GM19035 (cell line): ENCODE data around the gene GAGE2A.
"Not testable (repeated sequence)": the region's sequence is repeated elsewhere in the genome, so short reads cannot be mapped to it uniquely, and the experiment has no call there.

ENCODE experiments used
- ATAC-seq: cut with Tn5 transposase; IDR thresholded peaks from one replicate; pipeline ENCODE4 v1.9.1; 2021; ENCODE audit not compliant: unreplicated experiment

GAGE2A gene, protein sequence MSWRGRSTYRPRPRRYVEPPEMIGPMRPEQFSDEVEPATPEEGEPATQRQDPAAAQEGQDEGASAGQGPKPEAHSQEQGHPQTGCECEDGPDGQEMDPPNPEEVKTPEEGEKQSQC

DNA sequence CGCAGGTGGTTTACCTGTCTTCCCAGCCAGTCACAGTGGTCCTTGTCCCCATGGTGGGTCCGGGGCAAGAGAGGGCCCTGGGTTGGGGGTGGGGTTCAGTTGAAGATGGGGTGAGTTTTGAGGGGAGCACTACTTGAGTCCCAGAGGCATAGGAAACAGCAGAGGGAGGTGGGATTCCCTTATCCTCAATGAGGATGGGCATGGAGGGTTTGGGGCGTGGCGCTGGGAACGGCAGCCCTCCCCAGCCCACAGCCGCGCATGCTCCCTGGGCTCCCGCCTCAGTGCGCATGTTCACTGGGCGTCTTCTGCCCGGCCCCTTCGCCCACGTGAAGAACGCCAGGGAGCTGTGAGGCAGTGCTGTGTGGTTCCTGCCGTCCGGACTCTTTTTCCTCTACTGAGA lies at the start of gene GAGE2A:
Gene GAGE2A, plus strand, starts transcription at position 301 of the 400 bp plus-strand sequence. CDS start 1,155 bp downstream, outside the sequence.
- ATAC-seq: not testable (repeated sequence)

DNA sequence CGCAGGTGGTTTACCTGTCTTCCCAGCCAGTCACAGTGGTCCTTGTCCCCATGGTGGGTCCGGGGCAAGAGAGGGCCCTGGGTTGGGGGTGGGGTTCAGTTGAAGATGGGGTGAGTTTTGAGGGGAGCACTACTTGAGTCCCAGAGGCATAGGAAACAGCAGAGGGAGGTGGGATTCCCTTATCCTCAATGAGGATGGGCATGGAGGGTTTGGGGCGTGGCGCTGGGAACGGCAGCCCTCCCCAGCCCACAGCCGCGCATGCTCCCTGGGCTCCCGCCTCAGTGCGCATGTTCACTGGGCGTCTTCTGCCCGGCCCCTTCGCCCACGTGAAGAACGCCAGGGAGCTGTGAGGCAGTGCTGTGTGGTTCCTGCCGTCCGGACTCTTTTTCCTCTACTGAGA lies 47.9 kb upstream of the GAGE2A start, which contains the start of gene GAGE12D:
Gene GAGE12D, plus strand, starts transcription at position 301 of the 400 bp plus-strand sequence. CDS start 1,155 bp downstream, outside the sequence.
- not testable (repeated sequence) for ATAC-seq

DNA sequence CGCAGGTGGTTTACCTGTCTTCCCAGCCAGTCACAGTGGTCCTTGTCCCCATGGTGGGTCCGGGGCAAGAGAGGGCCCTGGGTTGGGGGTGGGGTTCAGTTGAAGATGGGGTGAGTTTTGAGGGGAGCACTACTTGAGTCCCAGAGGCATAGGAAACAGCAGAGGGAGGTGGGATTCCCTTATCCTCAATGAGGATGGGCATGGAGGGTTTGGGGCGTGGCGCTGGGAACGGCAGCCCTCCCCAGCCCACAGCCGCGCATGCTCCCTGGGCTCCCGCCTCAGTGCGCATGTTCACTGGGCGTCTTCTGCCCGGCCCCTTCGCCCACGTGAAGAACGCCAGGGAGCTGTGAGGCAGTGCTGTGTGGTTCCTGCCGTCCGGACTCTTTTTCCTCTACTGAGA lies 38.3 kb upstream of the GAGE2A start, which contains the start of gene GAGE12E:
Gene GAGE12E, plus strand, starts transcription at position 301 of the 400 bp plus-strand sequence. CDS start 1,155 bp downstream, outside the sequence.
- not testable (repeated sequence) for ATAC-seq

DNA sequence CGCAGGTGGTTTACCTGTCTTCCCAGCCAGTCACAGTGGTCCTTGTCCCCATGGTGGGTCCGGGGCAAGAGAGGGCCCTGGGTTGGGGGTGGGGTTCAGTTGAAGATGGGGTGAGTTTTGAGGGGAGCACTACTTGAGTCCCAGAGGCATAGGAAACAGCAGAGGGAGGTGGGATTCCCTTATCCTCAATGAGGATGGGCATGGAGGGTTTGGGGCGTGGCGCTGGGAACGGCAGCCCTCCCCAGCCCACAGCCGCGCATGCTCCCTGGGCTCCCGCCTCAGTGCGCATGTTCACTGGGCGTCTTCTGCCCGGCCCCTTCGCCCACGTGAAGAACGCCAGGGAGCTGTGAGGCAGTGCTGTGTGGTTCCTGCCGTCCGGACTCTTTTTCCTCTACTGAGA lies 28.8 kb upstream of the GAGE2A start, which contains the start of gene GAGE12F:
Gene GAGE12F, plus strand, starts transcription at position 301 of the 400 bp plus-strand sequence. CDS start 1,155 bp downstream, outside the sequence.
- ATAC-seq: not testable (repeated sequence)

DNA sequence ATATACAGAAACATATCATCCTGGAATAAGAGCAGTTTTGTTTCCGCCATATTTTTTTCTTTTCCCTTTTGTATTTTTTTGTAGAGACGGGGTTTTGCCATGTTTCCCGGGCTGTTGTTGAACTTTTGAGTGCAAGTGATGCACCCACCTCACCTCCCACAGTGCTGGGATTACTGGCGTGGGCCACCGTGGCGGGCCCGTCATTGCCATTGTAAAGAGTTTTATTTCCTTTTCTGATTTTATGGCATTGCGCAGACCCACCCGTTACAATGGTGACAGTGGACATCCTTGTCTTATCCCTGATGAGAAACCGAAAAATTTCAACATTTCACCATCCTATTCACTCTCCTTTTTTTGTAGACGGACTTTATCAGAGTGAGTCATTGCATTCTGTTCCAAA lies 20.6 kb upstream of the GAGE2A start:
- ATAC-seq: not testable (repeated sequence)

DNA sequence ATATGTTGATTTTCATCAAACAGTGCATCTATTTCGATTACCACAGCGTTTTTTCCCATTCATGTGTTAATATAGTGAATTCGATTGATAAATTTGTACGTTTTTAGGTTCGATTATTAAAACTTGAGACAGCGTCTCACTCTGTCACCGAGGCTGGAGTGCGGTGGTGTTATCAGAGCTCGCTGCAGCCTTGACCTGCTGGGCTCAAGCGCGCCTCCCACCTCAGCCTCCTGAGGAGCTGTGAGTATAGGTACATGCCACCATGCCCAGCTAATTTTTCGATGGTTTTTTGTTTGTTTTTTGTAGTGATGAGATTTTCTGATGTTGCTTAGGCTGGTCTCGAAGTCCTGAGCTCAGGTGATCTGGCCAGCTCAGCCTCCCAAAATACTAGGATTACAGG lies 20.1 kb upstream of the GAGE2A start:
- not testable (repeated sequence) for ATAC-seq

DNA sequence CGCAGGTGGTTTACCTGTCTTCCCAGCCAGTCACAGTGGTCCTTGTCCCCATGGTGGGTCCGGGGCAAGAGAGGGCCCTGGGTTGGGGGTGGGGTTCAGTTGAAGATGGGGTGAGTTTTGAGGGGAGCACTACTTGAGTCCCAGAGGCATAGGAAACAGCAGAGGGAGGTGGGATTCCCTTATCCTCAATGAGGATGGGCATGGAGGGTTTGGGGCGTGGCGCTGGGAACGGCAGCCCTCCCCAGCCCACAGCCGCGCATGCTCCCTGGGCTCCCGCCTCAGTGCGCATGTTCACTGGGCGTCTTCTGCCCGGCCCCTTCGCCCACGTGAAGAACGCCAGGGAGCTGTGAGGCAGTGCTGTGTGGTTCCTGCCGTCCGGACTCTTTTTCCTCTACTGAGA lies 19.2 kb upstream of the GAGE2A start, which contains the start of gene GAGE12G:
Gene GAGE12G, plus strand, starts transcription at position 301 of the 400 bp plus-strand sequence. CDS start 1,155 bp downstream, outside the sequence.
- ATAC-seq: not testable (repeated sequence)

DNA sequence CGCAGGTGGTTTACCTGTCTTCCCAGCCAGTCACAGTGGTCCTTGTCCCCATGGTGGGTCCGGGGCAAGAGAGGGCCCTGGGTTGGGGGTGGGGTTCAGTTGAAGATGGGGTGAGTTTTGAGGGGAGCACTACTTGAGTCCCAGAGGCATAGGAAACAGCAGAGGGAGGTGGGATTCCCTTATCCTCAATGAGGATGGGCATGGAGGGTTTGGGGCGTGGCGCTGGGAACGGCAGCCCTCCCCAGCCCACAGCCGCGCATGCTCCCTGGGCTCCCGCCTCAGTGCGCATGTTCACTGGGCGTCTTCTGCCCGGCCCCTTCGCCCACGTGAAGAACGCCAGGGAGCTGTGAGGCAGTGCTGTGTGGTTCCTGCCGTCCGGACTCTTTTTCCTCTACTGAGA lies 9.6 kb upstream of the GAGE2A start, which contains the start of gene GAGE12H:
Gene GAGE12H, plus strand, starts transcription at position 301 of the 400 bp plus-strand sequence. CDS start 1,155 bp downstream, outside the sequence.
- not testable (repeated sequence) for ATAC-seq

DNA sequence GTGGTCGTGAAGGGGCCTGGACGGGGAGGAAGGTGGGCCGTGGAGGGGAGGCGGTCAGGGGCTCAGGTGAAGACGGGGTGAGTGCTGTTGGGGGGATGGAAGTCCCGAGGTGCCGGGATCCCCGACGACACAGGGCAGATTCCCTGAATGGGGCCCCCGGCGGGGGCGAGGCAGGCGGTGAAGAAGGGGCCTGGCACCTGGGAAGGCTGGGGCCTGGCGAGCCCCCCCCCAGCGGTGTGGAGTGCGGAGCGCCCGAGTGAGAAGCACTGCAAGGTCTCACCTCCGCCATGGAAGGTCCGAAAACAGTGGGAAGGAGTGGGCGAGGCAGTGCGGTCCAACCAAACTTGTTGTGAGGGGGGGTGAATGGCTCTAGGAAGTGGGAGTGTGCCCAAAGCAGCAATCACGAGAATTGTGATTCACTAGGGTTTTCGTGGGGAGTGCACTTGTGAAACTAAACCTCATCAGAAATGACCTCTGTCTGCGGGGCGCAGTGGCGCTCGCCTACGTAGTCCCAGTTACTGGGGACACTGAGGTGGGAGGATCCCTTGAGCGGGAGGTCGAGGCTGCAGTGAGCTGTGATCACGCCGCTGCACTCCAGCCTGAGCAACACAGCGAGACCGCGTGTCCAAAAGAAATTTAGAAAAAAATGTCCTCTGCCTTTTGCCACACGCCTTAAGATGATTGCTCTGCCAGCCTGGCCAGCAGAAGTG lies 628 bp downstream of the GAGE2A start:
- not testable (repeated sequence) for ATAC-seq

DNA sequence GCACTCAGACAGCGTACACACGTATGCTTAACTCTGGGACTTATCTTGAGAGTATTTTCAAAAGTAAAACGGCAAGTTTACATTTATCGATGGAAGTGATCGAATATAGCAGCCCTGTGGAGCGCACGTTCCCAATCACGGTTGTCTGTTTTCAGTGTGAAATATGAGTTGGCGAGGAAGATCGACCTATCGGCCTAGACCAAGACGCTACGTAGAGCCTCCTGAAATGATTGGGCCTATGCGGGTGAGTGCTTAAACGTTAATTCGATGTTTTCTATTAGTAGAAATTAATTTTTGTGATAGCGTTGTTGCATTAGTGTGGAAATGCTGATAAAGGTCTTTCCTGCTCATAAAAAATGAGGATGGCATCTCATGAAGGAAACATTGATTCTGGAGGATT lies 1.2 kb downstream of the GAGE2A start:
- not testable (repeated sequence) for ATAC-seq

DNA sequence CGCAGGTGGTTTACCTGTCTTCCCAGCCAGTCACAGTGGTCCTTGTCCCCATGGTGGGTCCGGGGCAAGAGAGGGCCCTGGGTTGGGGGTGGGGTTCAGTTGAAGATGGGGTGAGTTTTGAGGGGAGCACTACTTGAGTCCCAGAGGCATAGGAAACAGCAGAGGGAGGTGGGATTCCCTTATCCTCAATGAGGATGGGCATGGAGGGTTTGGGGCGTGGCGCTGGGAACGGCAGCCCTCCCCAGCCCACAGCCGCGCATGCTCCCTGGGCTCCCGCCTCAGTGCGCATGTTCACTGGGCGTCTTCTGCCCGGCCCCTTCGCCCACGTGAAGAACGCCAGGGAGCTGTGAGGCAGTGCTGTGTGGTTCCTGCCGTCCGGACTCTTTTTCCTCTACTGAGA lies 9.4 kb downstream of the GAGE2A start, which contains the start of gene GAGE1:
Gene GAGE1, plus strand, starts transcription at position 301 of the 400 bp plus-strand sequence. CDS start 1,155 bp downstream, outside the sequence.
- not testable (repeated sequence) for ATAC-seq

DNA sequence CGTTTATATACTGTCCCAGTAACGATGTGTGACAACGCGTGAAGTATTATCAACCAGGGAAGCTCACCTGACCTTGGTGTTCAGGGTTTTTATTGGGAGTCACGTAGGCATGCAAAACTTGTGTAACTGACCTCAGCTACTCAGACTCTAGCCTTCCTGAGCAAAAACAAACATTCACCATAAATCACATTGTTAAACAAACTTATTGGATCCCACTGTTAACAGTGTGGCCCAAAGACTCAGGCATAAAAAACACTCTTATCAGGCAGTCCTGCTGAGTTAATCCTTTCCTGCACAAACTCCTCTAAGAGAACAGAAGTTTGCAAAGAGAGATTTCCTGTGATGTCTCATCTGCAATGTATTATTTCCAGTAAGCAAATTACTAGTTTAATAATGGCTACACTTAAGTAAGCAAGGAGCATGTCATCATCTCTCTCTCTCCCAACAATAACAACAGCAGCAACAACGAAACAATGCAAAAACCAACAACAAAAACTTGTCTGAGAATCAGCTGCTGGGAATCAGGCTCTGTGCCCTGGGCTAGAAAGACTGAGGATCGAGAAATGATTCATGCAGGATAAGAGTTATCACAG lies 21.5 kb downstream of the GAGE2A start:
- no peak for ATAC-seq

DNA sequence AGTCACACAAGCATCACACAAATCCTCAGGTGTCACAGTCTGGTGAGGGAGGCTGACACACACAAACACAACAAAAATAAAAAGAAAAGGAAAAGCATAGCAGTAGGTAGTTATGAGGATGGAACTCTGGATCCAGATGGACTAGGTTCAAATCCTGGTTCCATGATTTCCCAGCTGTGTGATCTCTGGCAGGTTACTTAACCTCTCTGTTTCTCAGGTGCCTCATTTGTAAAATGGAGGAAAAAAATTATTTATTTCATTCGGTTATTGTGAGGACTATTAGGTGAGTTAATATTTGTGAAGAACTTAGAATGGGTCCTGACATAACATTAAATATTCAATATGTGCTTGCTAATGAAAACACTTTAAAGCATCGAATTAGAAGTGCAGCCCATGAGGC lies 29.3 kb downstream of the GAGE2A start:
- ATAC-seq: no peak

DNA sequence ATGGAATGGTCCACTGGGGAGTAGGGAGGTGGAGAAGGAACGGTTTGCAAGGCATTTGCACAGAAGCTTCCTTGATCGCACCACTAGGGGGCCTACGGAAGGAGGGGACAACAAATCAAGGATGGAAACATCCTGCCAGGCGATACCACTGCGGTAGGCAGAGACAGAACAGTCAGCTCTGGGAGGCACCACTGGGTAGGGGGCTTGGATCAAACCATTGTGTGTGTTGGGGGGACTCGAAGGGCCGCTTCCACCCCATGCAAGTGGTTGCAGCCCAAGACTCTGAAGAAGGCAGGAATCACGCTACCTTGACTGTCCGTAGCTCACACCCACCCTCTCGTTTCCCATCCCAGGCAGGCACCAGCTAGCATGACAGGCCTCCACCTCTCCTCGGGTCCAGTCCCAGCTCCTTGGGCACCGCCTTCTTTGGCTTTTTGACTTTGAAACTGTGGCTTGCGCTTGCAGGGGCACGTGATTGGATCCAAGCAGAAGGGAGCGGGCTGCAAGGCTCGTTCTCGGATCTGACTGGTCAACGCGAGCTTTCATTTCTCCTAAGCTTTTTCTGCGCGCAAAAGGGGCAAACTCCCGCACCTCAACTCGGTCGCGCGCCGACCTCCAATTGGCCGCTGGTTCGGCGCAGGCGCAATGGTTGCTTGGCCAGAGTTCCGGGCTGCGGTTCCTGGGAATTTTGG lies 37.9 kb downstream of the GAGE2A start:
- ATAC-seq: no peak

DNA sequence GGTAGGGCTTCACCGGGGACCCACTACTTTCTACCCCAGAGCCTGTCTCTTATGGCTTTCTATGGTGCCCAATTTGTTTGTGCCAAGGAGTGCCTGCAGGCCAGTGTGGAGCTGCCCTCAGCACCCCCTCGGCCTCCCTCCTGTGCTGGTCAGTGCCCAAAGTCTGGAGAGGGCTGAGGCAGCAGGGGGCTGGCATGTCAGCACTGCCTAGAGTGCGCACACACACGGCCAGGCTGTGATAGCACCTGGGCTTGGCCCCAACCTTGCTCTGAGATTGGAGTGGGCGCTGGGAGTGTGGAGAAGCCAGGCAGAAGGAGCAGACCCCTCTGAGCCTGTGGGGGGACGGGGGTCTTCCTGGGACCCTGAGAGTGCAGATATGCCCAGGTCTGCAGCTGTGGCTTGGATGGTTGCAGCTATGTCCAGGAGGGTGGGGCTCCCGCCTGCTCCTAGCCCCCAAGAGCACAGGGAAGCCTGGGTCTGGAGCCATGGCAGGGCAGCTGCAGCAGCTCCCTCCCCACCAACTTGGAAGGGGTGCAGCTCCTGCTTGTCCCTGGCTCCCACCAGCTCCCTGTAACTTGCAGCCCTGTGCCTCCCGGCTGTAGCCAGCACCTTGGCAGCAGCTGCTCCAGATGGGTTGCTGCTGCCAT lies 55.8 kb downstream of the GAGE2A start:
- no peak for ATAC-seq
